Endodermal cell (in vitro differentiated cells): Measurements from ENCODE around the gene C8B. TPM values are rescaled to one million over a fixed set of nuclear protein-coding genes. Genes with fewer than 3 reads are reported as not detected.

Experiments
- DNase-seq: peaks from one replicate; pipeline ENCODE4 v3.0.0-alpha.2; 2017
- H3K27ac ChIP-seq: 2 replicates; pipeline ENCODE4 v1.5.1; 2013; ENCODE audit warnings: mild to moderate bottlenecking, low read depth, low read length, moderate library complexity
- H3K27me3 ChIP-seq: 2 replicates; pipeline ENCODE4 v1.6.1; 2013; ENCODE audit warnings: mild to moderate bottlenecking, low read length, moderate library complexity; ENCODE audit not compliant: insufficient read depth, control insufficient read depth, poor library complexity, severe bottlenecking
- H3K36me3 ChIP-seq: 2 replicates; pipeline ENCODE4 v1.7.0; 2013; ENCODE audit warnings: mild to moderate bottlenecking, low read length, moderate library complexity; ENCODE audit not compliant: control insufficient read depth, insufficient read depth
- H3K4me1 ChIP-seq: one replicate; pipeline ENCODE4 v1.7.0; 2013; ENCODE audit warnings: low read length; ENCODE audit not compliant: control insufficient read depth, insufficient read depth
- H3K4me3 ChIP-seq: 2 replicates; pipeline ENCODE4 v1.5.1; 2013; ENCODE audit warnings: mild to moderate bottlenecking, low read length, moderate library complexity
- H3K9ac ChIP-seq: 2 replicates; pipeline ENCODE4 v1.6.1; 2013; ENCODE audit warnings: mild to moderate bottlenecking, low read length, moderate library complexity; ENCODE audit not compliant: poor library complexity, severe bottlenecking; ENCODE audit errors: extremely low read depth
- H3K9me3 ChIP-seq: 2 replicates; pipeline ENCODE4 v1.6.1; 2013; ENCODE audit warnings: mild to moderate bottlenecking, low read length, moderate library complexity; ENCODE audit not compliant: control insufficient read depth
- H3K27ac Mint-ChIP-seq: 2 replicates; pipeline ENCODE4 v1.8.0; 2020; ENCODE audit warnings: mixed read lengths
- H3K27me3 Mint-ChIP-seq: 2 replicates; pipeline ENCODE4 v1.8.0; 2021; ENCODE audit warnings: mild to moderate bottlenecking, mixed read lengths; ENCODE audit not compliant: insufficient read depth
- H3K36me3 Mint-ChIP-seq: 2 replicates; pipeline ENCODE4 v1.8.0; 2020; ENCODE audit warnings: low read depth, mixed read lengths
- H3K4me1 Mint-ChIP-seq: 2 replicates; pipeline ENCODE4 v1.8.0; 2020; ENCODE audit warnings: mixed read lengths
- H3K4me3 Mint-ChIP-seq: 2 replicates; pipeline ENCODE4 v1.8.0; 2020; ENCODE audit warnings: mild to moderate bottlenecking, moderate library complexity, mixed read lengths
- H3K9me3 Mint-ChIP-seq: 2 replicates; pipeline ENCODE4 v1.8.0; 2020; ENCODE audit warnings: mild to moderate bottlenecking, mixed read lengths
- WGBS, 2 experiments: methylation state at CpG; one replicate each; pipeline versions ENCODE4 v1.1.5 to v1.1.7; 2013; ENCODE audit warnings: missing lambda C conversion rate in 2 of 2, mixed read lengths in 1 of 2; ENCODE audit not compliant: insufficient coverage in 1 of 2, insufficient read length in 1 of 2; 5-methylcytosine and 5-hydroxymethylcytosine counted together
- total RNA-seq, 2 donors: library from RNA; stranded (reverse); fragmentation: NEBNext Ultra II Directional in 1 of 2; extraction: Animal tissue kit (Norgen Biotek cat#: 25700) in 1 of 2; gene quantifications; 2 replicates in 1 of 2; 3 replicates in 1 of 2; pipeline ENCODE4 v1.2.1, GENCODE V29; 2021
- TF ChIP-seq, protein P1 (sequence below): fragments of 200-600 bp; sonication (generic); conservative IDR thresholded peaks from 2 replicates; pipeline ENCODE4 v1.5.0; 2021; ENCODE audit warnings: antibody characterized with exemption, mild to moderate bottlenecking

Gene C8B
- total RNA-seq, 2 donors from 2014 or later: not detected

DNA sequence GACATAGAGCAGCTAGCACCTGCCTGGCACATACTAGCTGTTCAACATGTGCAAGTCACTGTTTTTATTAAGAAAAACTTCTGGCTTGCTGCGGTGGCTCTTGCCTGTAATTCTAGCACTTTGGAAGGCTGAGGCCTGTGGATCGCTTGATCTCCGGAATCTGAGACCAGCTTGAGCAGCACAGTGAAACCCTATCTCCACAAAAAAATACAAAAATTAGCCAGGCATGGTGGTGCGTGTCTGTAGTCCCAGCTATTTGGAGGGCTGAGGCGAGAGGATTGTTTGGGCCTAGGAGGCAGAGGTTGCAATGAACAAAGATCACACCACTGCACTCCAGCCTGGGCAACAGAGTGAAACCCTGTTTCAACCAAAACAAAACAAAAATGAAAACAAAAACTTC, 27.7 kb upstream of the C8B start:
- H3K27ac ChIP-seq: no peak overlapping the region
- 92 to 100% methylated on average over 2 to 5 of the region's 5 CpGs for WGBS, 2 experiments

DNA sequence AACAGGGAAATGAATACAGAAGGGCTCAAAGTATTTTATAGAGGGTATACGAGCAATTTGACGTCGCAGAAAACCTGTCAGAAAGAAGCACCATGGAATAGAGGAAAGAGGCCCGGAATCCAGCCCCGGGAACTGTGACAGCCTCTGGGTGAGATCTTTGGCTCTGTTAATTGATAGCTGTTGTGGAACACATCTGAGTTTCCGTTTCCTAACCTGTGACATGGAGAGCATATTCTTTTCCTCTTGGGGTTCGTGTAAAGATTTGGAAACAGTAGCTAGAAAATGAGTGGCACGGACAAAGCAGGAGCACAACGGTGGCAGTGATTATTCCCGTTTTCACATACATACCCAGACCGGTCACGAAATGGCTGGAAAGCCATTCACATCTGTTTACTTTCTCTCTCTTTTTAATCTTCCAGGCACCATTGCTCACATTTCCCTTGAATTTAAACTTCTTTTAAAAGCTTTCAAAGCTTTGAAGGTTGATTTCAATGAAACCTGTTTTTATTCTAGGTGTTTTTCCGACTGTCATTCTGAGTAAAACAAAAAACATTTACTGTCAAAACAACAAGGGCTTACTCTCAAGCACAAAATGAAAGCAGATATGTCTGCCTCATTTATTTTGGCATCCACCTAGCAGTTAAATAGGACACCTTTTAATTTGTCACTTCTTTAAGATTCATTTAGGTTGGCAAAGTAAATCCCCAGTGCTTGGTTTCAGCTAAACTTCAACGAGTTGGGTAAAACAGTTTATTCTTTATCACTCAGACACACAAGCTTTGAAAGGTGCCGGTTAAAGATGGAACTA, 26.7 kb upstream of the C8B start:
- peaks cover 16% of the 10 kb centered on the region for H3K4me1 Mint-ChIP-seq
- no peak overlapping the region for H3K9ac ChIP-seq
- TF ChIP-seq, protein P1, sequence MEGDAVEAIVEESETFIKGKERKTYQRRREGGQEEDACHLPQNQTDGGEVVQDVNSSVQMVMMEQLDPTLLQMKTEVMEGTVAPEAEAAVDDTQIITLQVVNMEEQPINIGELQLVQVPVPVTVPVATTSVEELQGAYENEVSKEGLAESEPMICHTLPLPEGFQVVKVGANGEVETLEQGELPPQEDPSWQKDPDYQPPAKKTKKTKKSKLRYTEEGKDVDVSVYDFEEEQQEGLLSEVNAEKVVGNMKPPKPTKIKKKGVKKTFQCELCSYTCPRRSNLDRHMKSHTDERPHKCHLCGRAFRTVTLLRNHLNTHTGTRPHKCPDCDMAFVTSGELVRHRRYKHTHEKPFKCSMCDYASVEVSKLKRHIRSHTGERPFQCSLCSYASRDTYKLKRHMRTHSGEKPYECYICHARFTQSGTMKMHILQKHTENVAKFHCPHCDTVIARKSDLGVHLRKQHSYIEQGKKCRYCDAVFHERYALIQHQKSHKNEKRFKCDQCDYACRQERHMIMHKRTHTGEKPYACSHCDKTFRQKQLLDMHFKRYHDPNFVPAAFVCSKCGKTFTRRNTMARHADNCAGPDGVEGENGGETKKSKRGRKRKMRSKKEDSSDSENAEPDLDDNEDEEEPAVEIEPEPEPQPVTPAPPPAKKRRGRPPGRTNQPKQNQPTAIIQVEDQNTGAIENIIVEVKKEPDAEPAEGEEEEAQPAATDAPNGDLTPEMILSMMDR: no peak
- H3K27ac ChIP-seq: no peak overlapping the region
- peaks cover 13% of the 10 kb centered on the region for H3K27me3 ChIP-seq
- H3K27me3 Mint-ChIP-seq: peaks cover 14% of the 10 kb centered on the region
- no peak for DNase-seq
- H3K4me1 ChIP-seq: no peaks in the 10 kb centered on the region
- H3K9me3 Mint-ChIP-seq: no peaks in the 10 kb centered on the region
- 93% methylated on average over 14 to 15 of the region's 15 CpGs for WGBS, 2 experiments
- H3K27ac Mint-ChIP-seq: no peak overlapping the region
- no peak overlapping the region for H3K4me3 ChIP-seq
- H3K9me3 ChIP-seq: no peaks in the 10 kb centered on the region
- no peak overlapping the region for H3K4me3 Mint-ChIP-seq
- no peaks in the 10 kb centered on the region for H3K36me3 ChIP-seq
- H3K36me3 Mint-ChIP-seq: no peaks in the 10 kb centered on the region

More for the DNA sequence above, 27.7 kb upstream of the C8B start:
- Histone ChIP-seq H3K36me3 (no peaks in the 10 kb centered on the region), H3K9me3 (no peaks in the 10 kb centered on the region), H3K27me3 (peaks cover 13% of the 10 kb centered on the region), H3K4me1 (peaks cover 3% of the 10 kb centered on the region), H3K4me3 (no peak overlapping the region), H3K9ac (no peak overlapping the region)
- Mint-ChIP-seq H3K36me3 (peaks cover 6% of the 10 kb centered on the region), H3K4me1 (peaks cover 17% of the 10 kb centered on the region), H3K27me3 (peaks cover 14% of the 10 kb centered on the region), H3K9me3 (no peaks in the 10 kb centered on the region), H3K4me3 (no peak overlapping the region), H3K27ac (no peak overlapping the region)
- TF ChIP-seq, protein P1: no peak
- no peak for DNase-seq

DNA sequence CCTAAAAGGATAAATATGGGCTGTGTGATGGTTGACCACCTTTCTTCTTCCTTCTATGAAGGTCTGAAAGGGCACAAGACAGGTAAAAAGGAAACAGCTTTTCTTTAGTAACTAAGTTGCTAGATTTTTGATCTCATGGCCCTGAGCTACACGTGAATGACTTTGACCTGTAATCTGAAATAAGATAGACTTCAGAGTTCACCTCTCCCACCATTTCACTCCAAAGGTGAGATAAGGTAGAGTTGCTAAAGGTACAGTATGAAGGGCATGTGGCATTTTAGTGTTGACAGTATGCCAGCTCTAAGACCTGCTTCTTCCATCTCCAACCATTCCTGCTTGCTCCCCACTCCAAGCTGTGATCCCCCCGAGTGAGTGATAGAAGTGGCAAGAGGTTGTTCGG, 25.8 kb upstream of the C8B start:
- peaks cover 14% of the 10 kb centered on the region for H3K27me3 Mint-ChIP-seq
- peaks cover 21% of the 10 kb centered on the region for H3K4me1 Mint-ChIP-seq
- no peaks in the 10 kb centered on the region for H3K9me3 Mint-ChIP-seq

More for the DNA sequence above, 25.8 kb upstream of the C8B start:
- Mint-ChIP-seq H3K27ac (no peak overlapping the region), H3K36me3 (no peaks in the 10 kb centered on the region), H3K4me3 (no peak overlapping the region)
- 94 to 100% methylated on average over 1 to 3 of the region's 3 CpGs for WGBS, 2 experiments
- Histone ChIP-seq H3K9me3 (no peaks in the 10 kb centered on the region), H3K27me3 (peaks cover 13% of the 10 kb centered on the region), H3K4me3 (no peak overlapping the region), H3K9ac (no peak overlapping the region), H3K36me3 (no peaks in the 10 kb centered on the region), H3K27ac (no peak overlapping the region), H3K4me1 (no peaks in the 10 kb centered on the region)
- no peak for DNase-seq
- TF ChIP-seq, protein P1: no peak
